HEK293 (cell line): ENCODE data around the gene MED13L.

Experiments
- KLF1 ChIP-seq: fragments of 450-650 bp; formaldehyde crosslinking; IDR thresholded peaks from 2 replicates; pipeline ENCODE4 v1.5.1; 2016; ENCODE audit warnings: missing biosample characterization, missing genetic modification characterization
- REPIN1 ChIP-seq: fragments of 450-650 bp; formaldehyde crosslinking; IDR thresholded peaks from 2 replicates; pipeline ENCODE4 v1.5.1; 2017; ENCODE audit warnings: missing biosample characterization, missing genetic modification characterization, low read depth
- YY1 ChIP-seq: fragments of 450-650 bp; formaldehyde crosslinking; IDR thresholded peaks from 2 replicates; pipeline ENCODE4 v1.5.1; 2018; ENCODE audit warnings: missing biosample characterization, missing genetic modification characterization
- ZNF211 ChIP-seq: fragments of 450-650 bp; formaldehyde crosslinking; IDR thresholded peaks from 2 replicates; pipeline ENCODE4 v1.5.1; 2016; ENCODE audit warnings: low read depth, missing biosample characterization, missing genetic modification characterization
- ZNF274 ChIP-seq, 2 experiments: fragments of 200-500 bp in 1 of 2; fragments of 450-650 bp in 1 of 2; sonication (Bioruptor generic) in 1 of 2; formaldehyde crosslinking in 1 of 2; IDR thresholded peaks; 2 replicates each; pipeline versions ENCODE4 v1.5.1 to v1.6.1; 2014 to 2016; ENCODE audit warnings: borderline replicate concordance in 1 of 2, inconsistent platforms in 1 of 2, low read length in 1 of 2, missing biosample characterization in 1 of 2, missing genetic modification characterization in 1 of 2
- ZNF404 ChIP-seq: fragments of 450-650 bp; formaldehyde crosslinking; IDR thresholded peaks from 2 replicates; pipeline ENCODE4 v1.5.1; 2017; ENCODE audit warnings: missing biosample characterization, missing genetic modification characterization
- ZNF416 ChIP-seq: fragments of 450-650 bp; formaldehyde crosslinking; IDR thresholded peaks from 2 replicates; pipeline ENCODE4 v1.5.1; 2016; ENCODE audit warnings: missing biosample characterization, missing genetic modification characterization
- TF ChIP-seq, protein P1 (sequence below): fragments of 450-650 bp; formaldehyde crosslinking; IDR thresholded peaks from 2 replicates; pipeline ENCODE4 v1.5.1; 2016; ENCODE audit warnings: missing biosample characterization, missing genetic modification characterization

DNA sequence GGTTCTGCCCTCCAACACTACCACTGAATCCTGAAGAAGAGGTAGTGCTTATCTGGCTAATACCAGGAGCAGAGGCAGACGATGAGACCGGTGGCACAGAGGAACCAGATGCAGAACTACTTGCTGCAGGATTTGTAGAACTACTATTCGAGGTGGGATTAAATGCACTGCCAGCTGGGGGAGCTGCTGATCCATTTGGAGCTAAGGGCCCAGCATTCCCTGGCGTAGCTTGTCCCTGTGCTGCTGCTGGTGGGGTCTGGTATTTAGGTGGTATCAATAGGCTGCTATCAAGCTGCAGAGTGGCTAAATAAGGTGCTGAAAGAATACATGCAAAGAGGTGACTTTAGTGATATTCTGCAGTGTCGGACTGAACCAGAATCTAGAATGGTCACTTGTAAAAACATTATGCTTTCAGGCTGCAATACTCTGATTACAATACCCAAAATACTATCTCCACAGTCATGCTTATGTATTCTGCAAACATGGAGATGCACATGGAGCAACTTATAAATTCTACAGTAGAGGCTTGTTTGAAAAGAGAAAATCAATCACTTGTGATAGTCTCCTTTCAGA is 294.2 kb downstream of the MED13L start:
- TF ChIP-seq ZNF274 (IDR thresholded peaks at IDR 0.05; ENCODE audit: low read length) (no peak), ZNF274 (tag by site-specific recombination; IDR thresholded peaks at IDR 0.05; ENCODE audit: borderline replicate concordance) (no peak), ZNF416 (tag by site-specific recombination) (no peak), REPIN1 (tag by site-specific recombination) (no peak), YY1 (no peak), KLF1 (no peak), ZNF404 (no peak), ZNF211 (tag by site-specific recombination) (no peak)
- TF ChIP-seq, protein P1, sequence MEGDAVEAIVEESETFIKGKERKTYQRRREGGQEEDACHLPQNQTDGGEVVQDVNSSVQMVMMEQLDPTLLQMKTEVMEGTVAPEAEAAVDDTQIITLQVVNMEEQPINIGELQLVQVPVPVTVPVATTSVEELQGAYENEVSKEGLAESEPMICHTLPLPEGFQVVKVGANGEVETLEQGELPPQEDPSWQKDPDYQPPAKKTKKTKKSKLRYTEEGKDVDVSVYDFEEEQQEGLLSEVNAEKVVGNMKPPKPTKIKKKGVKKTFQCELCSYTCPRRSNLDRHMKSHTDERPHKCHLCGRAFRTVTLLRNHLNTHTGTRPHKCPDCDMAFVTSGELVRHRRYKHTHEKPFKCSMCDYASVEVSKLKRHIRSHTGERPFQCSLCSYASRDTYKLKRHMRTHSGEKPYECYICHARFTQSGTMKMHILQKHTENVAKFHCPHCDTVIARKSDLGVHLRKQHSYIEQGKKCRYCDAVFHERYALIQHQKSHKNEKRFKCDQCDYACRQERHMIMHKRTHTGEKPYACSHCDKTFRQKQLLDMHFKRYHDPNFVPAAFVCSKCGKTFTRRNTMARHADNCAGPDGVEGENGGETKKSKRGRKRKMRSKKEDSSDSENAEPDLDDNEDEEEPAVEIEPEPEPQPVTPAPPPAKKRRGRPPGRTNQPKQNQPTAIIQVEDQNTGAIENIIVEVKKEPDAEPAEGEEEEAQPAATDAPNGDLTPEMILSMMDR, result peak; percentile 41
